Right lobe of liver (tissue), 6 donors: ENCODE results near the gene DOCK1. TPM values are rescaled to one million over a fixed set of nuclear protein-coding genes. Genes with fewer than 3 reads are reported as not detected.

ENCODE experiments used
- ATAC-seq, 4 donors: fragments of 200-7000 bp; cut with Tn5 transposase; one replicate each; pipeline ENCODE4 v1.9.1; 2020; ENCODE audit warnings: mild to moderate bottlenecking in 4 of 4, moderate library complexity in 4 of 4
- DNase-seq, 3 donors: peaks; one replicate each; pipeline ENCODE4 v3.0.0-alpha.2; 2020
- H3K27ac ChIP-seq, 3 donors: fragments of 200-600 bp; one replicate each; pipeline ENCODE4 v1.8.0; 2022
- H3K27me3 ChIP-seq, 2 donors: fragments of 200-600 bp; one replicate each; pipeline ENCODE4 v1.8.0; 2022
- H3K36me3 ChIP-seq, 4 donors: fragments of 200-600 bp; sonication (generic) in 1 of 4; one replicate each; pipeline versions ENCODE4 v1.5.1 to v1.8.0; 2017 to 2022; ENCODE audit warnings: control low read depth in 1 of 4
- H3K4me1 ChIP-seq, 4 donors: fragments of 200-600 bp; sonication (generic) in 1 of 4; one replicate each; pipeline versions ENCODE4 v1.5.1 to v1.8.0; 2017 to 2022; ENCODE audit warnings: control low read depth in 1 of 4
- H3K4me3 ChIP-seq, 3 donors: fragments of 200-600 bp; one replicate each; pipeline ENCODE4 v1.8.0; 2022
- H3K9me3 ChIP-seq, 4 donors: fragments of 200-600 bp; sonication (generic) in 1 of 4; one replicate each; pipeline versions ENCODE4 v1.5.1 to v1.8.0; 2017 to 2022; ENCODE audit warnings: control low read depth in 1 of 4
- POLR2A ChIP-seq: fragments of 450-650 bp; IDR thresholded peaks from one replicate; pipeline ENCODE4 v1.6.1; 2017; ENCODE audit warnings: antibody characterized with exemption, mild to moderate bottlenecking
- WGBS: methylation state at CpG from one replicate; pipeline ENCODE4 v1.1.6; 2018; ENCODE audit warnings: low coverage, low lambda C conversion rate; ENCODE audit not compliant: insufficient coverage; ENCODE audit errors: missing lambda C conversion rate; 5-methylcytosine and 5-hydroxymethylcytosine counted together
- intact Hi-C, 2 donors: fragments of 100-400 bp; cut with DNase I; formaldehyde crosslinking; loops; one replicate each; pipeline versions ENCODE4 v1.11.2 to v1.14.1; 2022
- total RNA-seq, 6 experiments: library from RNA; depleted of rRNA in 2 of 6; stranded (reverse); fragments of >200 nt in 2 of 6; fragmentation: NEBNext Ultra II Directional in 3 of 6; extraction: Animal tissue kit (Norgen Biotek cat#: 25700) in 3 of 6; gene quantifications; one replicate each; pipeline versions ENCODE4 v1.1.0 to v1.2.4, GENCODE V29; 2016 to 2023
- TF ChIP-seq, protein P1 (sequence below), 4 donors: fragments of 200-600 bp in 3 of 4; fragments of 450-650 bp in 1 of 4; IDR thresholded peaks; one replicate each; pipeline versions ENCODE4 v1.5.1 to v1.8.0; 2016 to 2022; ENCODE audit warnings: antibody characterized with exemption in 4 of 4, mild to moderate bottlenecking in 2 of 4
- donor health status: DM: no; HTN: yes; CAD: no.
- donor health status: DM: no; HTN: no; CAD: no.
- donor health status: DM: no; HTN: no; CAD: no.
- donor health status: DM: no; HTN: yes; CAD: no.
- donor health status: DM: no; HTN: yes; CAD: no.

The DOCK1 gene
- total RNA-seq, 6 experiments from 2014 or later: 13.8 to 17.8 (median 14.6) TPM

DNA sequence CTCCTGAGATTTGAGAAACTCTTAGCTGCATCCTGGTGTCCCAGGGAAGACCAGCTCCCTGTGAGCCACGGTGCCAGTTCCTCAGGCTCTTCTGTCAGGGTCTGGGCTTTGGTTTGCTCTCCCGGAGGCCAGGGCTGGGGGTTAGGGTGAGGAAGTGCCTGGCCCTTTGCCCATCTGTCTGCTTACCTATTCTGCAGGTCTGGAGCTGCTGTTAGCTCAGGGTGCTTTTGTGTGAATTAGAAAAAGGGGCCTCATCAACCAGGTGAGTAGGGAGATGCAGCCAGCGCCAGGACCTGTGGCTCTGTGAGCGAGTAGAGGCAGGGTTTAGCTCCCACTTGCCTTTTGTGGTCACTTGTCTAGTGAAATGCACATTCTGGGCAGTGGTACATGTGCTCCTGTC is 109.4 kb downstream of the DOCK1 start:
- Histone ChIP-seq H3K36me3 (no peaks in the 10 kb centered on the region), H3K4me1 (peaks cover 0 to 12% (median 0%) of the 10 kb centered on the region in 4 donors), H3K4me3 (no peak overlapping the region), H3K27ac (no peak overlapping the region), H3K9me3 (no peaks in the 10 kb centered on the region), H3K27me3 (no peaks in the 10 kb centered on the region)
- TF ChIP-seq POLR2A: no peak
- TF ChIP-seq, protein P1, sequence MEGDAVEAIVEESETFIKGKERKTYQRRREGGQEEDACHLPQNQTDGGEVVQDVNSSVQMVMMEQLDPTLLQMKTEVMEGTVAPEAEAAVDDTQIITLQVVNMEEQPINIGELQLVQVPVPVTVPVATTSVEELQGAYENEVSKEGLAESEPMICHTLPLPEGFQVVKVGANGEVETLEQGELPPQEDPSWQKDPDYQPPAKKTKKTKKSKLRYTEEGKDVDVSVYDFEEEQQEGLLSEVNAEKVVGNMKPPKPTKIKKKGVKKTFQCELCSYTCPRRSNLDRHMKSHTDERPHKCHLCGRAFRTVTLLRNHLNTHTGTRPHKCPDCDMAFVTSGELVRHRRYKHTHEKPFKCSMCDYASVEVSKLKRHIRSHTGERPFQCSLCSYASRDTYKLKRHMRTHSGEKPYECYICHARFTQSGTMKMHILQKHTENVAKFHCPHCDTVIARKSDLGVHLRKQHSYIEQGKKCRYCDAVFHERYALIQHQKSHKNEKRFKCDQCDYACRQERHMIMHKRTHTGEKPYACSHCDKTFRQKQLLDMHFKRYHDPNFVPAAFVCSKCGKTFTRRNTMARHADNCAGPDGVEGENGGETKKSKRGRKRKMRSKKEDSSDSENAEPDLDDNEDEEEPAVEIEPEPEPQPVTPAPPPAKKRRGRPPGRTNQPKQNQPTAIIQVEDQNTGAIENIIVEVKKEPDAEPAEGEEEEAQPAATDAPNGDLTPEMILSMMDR (IDR thresholded peaks at IDR 0.05): no peak
- intact Hi-C loops: no loop called here
- 80% methylated on average over 4 of the region's 4 CpGs for WGBS
- DNase-seq (no peak), ATAC-seq (no peak)

DNA sequence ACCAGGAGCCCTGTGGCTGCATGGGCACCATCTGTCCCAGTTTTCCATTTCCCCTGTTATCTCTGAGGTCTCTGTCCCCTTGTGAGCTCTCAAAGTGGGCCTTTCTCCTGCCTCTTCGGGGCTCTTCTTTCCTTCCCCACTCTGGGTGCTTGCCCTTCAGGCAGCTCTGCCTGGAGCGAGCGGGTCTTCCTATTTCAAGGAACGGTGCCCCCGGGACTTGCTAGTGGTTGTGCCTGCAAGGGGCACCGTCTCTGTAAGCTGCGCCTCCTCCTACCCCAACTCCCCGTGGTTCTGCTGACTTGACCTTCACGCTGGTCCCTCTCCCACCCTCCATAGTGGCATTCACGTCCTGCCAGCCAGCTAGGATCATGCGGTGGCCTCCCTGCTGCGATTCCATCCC is 110.1 kb downstream of the DOCK1 start:
- Histone ChIP-seq H3K27ac (no peak overlapping the region), H3K4me1 (peaks cover 0 to 12% (median 0%) of the 10 kb centered on the region in 4 donors), H3K36me3 (no peaks in the 10 kb centered on the region), H3K27me3 (no peaks in the 10 kb centered on the region), H3K4me3 (no peak overlapping the region), H3K9me3 (no peaks in the 10 kb centered on the region)
- whole genome bisulfite sequencing: 94% methylated on average over 11 of the region's 12 CpGs
- DNase-seq (no peak), ATAC-seq (no peak)
- TF ChIP-seq POLR2A: no peak
- intact Hi-C loops: no loop called here

DNA sequence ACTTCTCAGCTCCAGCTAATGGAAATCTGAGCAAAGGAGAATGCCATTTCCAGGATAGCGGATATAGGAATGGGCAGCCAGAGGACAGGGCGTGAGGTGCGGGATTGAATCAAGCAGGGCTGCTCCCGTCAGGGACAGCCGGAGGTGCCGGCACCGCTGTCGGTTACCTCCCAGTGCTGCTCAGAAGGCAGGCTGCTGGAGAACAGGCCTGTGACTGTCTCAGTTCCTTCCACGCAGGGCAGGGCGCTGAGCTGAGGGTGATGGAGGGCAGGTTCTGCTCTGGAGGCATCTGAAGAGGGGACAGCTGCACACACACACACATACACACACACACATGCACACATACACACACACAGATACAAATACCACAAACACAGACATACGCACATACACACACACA is 111.1 kb downstream of the DOCK1 start:
- no peaks in the 10 kb centered on the region for H3K36me3 ChIP-seq

DNA sequence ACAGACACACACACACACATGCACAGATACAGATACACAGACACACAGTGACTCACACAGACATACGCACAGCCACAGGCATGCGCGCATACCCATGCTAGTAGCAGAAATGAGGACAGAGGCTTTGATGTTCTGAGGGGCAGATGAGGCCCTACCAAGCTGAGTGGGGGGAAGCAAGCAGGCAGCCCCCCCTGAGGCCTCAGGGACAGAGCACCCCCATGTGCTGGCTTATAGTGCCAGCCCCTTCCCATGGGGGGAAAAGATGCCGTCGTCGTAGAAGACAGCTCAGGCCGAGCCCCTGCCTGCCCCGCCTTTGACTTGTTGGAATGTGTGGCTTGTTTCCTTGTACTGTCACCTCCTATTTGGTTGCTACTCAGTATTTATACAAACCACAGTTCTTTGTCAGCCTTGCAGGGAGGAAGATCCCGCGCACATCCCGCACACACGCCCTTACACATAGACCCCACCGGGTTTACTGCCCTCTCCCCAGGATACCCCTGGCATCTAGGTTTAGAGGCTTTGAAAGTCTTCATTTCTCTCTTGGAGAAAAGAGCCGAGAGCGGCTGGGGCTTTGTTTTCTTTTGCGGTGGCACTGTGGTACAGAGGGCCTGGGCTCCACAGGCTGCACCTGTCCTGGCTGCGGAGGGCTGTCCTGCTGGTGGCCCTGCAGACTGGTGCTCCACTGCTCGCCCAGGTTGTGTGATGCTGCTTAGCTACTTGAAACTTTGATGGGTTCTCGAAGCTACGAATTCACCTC is 112.5 kb downstream of the DOCK1 start:
- WGBS: 85% methylated on average over 6 of the region's 20 CpGs
- TF ChIP-seq, protein P1 (IDR thresholded peaks at IDR 0.05): no peak
- TF ChIP-seq POLR2A: no peak
- Histone ChIP-seq H3K9me3 (no peaks in the 10 kb centered on the region), H3K27me3 (no peaks in the 10 kb centered on the region), H3K4me1 (peaks cover 0 to 8% (median 0%) of the 10 kb centered on the region in 4 donors), H3K4me3 (no peak overlapping the region), H3K36me3 (peaks cover 0 to under 1% (median 0%) of the 10 kb centered on the region in 4 donors), H3K27ac (no peak overlapping the region)
- intact Hi-C loops: no loop called here
- ATAC-seq (no peak), DNase-seq (no peak)

More for the DNA sequence above, 111.1 kb downstream of the DOCK1 start:
- H3K4me1 ChIP-seq: peaks cover 0 to 12% (median 0%) of the 10 kb centered on the region in 4 donors
- H3K9me3 ChIP-seq: no peaks in the 10 kb centered on the region
- no peak for ATAC-seq
- H3K27me3 ChIP-seq: no peaks in the 10 kb centered on the region
- H3K27ac ChIP-seq: no peak overlapping the region
- no peak overlapping the region for H3K4me3 ChIP-seq
- TF ChIP-seq, protein P1 (IDR thresholded peaks at IDR 0.05): no peak
- no peak for TF ChIP-seq POLR2A
- intact Hi-C loops: no loop called here
- no peak for DNase-seq
- WGBS: 75% methylated on average over 4 of the region's 11 CpGs

DNA sequence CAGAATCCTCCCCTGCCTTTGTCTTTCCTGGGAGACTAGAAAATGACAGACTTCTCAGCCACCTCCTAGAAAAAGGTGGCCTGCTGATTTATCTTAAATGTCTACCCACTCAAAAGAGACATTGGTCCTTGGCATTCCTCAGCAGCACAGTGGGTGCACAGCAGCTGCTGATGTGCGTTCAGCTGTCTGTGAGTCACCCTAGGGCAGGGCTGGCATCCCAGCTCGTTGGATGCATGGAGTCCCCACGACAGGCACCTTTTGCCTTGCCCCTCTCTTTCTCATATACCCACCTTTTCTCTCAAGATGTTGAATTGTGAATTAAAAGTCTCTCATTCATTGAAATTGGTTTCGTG is 113.0 kb downstream of the DOCK1 start:
- no peak for DNase-seq
- no peak overlapping the region for H3K27ac ChIP-seq
- 85% methylated on average over 3 of the region's 4 CpGs for WGBS
- no peak overlapping the region for H3K4me3 ChIP-seq
- H3K4me1 ChIP-seq: peaks cover 0 to 4% (median 0%) of the 10 kb centered on the region in 4 donors
- H3K27me3 ChIP-seq: no peaks in the 10 kb centered on the region
- H3K36me3 ChIP-seq: peaks cover 0 to 6% (median 0%) of the 10 kb centered on the region in 4 donors
- intact Hi-C loops: no loop called here
- H3K9me3 ChIP-seq: no peaks in the 10 kb centered on the region
- TF ChIP-seq POLR2A: no peak
- TF ChIP-seq, protein P1 (IDR thresholded peaks at IDR 0.05): no peak
- ATAC-seq: no peak
